ENCODE data around the gene TH.
"Not testable (repeated sequence)": the region's sequence is repeated elsewhere in the genome, so short reads cannot be mapped to it uniquely, and the experiment has no call there.

Gene TH

DNA sequence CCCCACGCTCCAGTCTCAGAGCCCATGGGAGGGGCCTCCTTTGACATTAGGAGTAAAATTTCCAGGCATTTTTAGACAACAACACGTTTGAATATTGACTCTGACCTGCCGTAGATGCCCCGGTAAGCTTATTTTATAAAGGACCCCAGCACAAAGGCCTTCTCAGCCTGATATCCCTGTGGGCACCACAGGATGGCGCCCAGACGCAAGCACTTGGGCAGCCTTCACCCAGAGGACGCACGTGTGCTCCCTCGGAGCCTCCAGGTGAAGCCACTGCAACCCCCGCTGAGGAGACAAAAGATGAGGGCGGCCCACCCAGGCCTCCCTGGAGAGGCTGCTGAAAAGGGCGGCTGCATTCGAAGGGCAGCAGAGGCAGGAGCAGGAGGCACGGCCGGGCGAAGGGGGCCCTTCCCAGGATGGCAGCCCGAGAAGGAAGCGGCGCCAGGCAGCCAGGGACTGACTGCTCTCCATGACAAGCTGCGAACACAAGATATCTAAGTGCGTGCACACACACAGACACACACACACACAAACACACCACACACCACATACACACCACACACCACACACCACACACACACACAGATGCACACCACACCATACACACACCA is 15.2 kb upstream of the TH start:
- Histone ChIP-seq H3K9me3 (ENCODE audit: control insufficient read depth in 1 of 2, low read length in 2 of 2) (no peaks in the 10 kb centered on the region), H3K36me3 (ENCODE audit: control insufficient read depth in 1 of 2, insufficient read depth in 2 of 2, low read length in 2 of 2) (no peaks in the 10 kb centered on the region), H3K9ac (ENCODE audit: low read depth in 1 of 2, low read length in 2 of 2) (no peak overlapping the region), H3K4me1 (ENCODE audit: control insufficient read depth in 1 of 2, insufficient read depth in 2 of 2, low read length in 2 of 2) (peaks cover 0 to 5% of the 10 kb centered on the region in 2 donors), H3K27me3 (ENCODE audit: control insufficient read depth in 1 of 2, insufficient read depth in 2 of 2, low read length in 2 of 2) (peaks cover 12 to 50% of the 10 kb centered on the region in 2 donors), H3K27ac (ENCODE audit: low read depth, low read length) (no peak overlapping the region), H3K4me3 (ENCODE audit: low read depth in 1 of 2, low read length in 2 of 2) (no peak overlapping the region)

- Histone ChIP-seq H3K4me3 (ENCODE audit: low read depth in 1 of 2, low read length in 2 of 2) (no peak overlapping the region), H3K36me3 (ENCODE audit: control insufficient read depth in 1 of 2, insufficient read depth in 2 of 2, low read length in 2 of 2) (no peaks in the 10 kb centered on the region), H3K4me1 (ENCODE audit: control insufficient read depth in 1 of 2, insufficient read depth in 2 of 2, low read length in 2 of 2) (no peaks in the 10 kb centered on the region), H3K27ac (ENCODE audit: low read depth, low read length) (no peak overlapping the region), H3K9me3 (ENCODE audit: control insufficient read depth in 1 of 2, low read length in 2 of 2) (no peaks in the 10 kb centered on the region), H3K9ac (ENCODE audit: low read depth in 1 of 2, low read length in 2 of 2) (no peak overlapping the region), H3K27me3 (ENCODE audit: control insufficient read depth in 1 of 2, insufficient read depth in 2 of 2, low read length in 2 of 2) (peaks cover 7 to 42% of the 10 kb centered on the region in 2 donors)
Observed at GRCh38 chr11:2185324-2186085, 13.9 kb upstream of the TH start.

DNA sequence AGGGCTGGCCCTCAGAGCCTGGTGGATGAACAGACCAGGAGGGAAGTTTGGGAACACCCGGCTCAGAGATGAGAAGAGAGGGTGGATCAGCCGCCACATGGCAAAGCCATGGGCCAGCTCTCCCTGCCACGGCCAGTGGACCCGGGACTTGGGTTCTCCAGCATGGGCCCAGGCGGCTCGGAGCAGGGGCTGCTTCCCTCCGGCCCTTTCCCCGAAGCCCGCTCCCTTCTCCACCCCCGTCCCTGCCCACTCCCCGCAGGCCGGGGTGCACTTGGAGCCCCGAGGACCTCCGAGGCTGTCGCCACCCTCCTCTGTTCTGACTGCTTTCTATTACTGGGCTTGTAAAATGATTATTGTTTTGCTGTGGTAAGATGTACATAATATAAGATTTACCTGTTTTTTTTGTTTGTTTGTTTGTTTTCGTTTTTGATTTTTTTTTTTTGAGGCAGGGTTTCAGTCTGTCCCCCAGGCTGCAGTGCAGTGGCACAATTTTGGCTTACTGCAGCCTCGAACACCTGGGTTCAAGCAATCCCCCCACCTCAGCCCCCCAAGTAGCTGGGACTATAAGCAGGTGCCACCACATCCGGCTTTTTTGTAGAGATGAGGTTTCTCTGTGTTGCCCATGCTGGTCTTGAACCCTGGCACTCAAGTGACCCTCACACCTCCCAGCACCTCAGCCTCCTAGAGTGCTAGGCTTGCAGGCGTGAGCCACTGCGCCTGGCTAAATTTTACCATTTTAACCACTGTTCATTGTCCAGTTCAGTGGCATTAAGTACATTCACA is 11.3 kb upstream of the TH start:
- no peaks in the 10 kb centered on the region for H3K4me1 ChIP-seq (ENCODE audit: control insufficient read depth in 1 of 2, insufficient read depth in 2 of 2, low read length in 2 of 2)

GRCh38 chr11:2182075-2182474 is 10.5 kb upstream of the TH start:
- Histone ChIP-seq H3K9ac (ENCODE audit: low read depth in 1 of 2, low read length in 2 of 2) (no peak overlapping the region), H3K27me3 (ENCODE audit: control insufficient read depth in 1 of 2, insufficient read depth in 2 of 2, low read length in 2 of 2) (peaks cover 5 to 20% of the 10 kb centered on the region in 2 donors), H3K4me3 (ENCODE audit: low read depth in 1 of 2, low read length in 2 of 2) (no peak overlapping the region), H3K9me3 (ENCODE audit: control insufficient read depth in 1 of 2, low read length in 2 of 2) (no peaks in the 10 kb centered on the region), H3K27ac (ENCODE audit: low read depth, low read length) (no peak overlapping the region), H3K4me1 (ENCODE audit: control insufficient read depth in 1 of 2, insufficient read depth in 2 of 2, low read length in 2 of 2) (no peaks in the 10 kb centered on the region), H3K36me3 (ENCODE audit: control insufficient read depth in 1 of 2, insufficient read depth in 2 of 2, low read length in 2 of 2) (no peaks in the 10 kb centered on the region)

More for the DNA sequence above, 11.3 kb upstream of the TH start:
- Histone ChIP-seq H3K9me3 (ENCODE audit: control insufficient read depth in 1 of 2, low read length in 2 of 2) (no peaks in the 10 kb centered on the region), H3K27ac (ENCODE audit: low read depth, low read length) (no peak overlapping the region), H3K27me3 (ENCODE audit: control insufficient read depth in 1 of 2, insufficient read depth in 2 of 2, low read length in 2 of 2) (peaks cover 5 to 25% of the 10 kb centered on the region in 2 donors), H3K9ac (ENCODE audit: low read depth in 1 of 2, low read length in 2 of 2) (no peak overlapping the region), H3K4me3 (ENCODE audit: low read depth in 1 of 2, low read length in 2 of 2) (no peak overlapping the region), H3K36me3 (ENCODE audit: control insufficient read depth in 1 of 2, insufficient read depth in 2 of 2, low read length in 2 of 2) (no peaks in the 10 kb centered on the region)

DNA sequence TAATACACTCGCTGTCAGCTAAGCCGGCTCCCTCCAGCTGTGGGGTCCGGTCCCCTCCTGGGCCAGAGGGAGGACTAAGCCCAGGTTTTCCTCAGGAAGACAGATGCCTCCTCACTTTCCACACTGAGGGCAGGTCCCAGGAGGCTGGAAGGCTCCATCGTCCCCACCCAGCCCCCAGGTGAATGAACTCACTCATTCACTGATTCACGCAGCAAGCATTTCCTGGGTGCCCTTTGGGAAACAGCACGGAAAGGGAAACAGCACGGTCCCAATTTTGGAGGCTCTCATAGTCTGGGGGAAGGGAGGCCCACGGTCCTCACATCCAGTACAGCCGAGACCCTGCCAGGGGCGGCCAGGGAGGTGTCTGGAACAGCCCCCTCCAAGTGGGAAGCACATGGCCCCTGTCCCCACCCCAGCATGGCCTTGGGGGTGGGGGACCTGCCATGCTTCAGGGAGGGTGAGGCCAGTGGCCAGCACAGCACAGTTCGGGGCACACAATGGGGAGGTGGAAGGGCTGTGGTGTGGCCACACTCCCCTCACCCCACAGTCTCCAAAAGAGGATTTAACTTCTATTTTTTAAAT is 9.3 kb upstream of the TH start:
- no peaks in the 10 kb centered on the region for H3K36me3 ChIP-seq (ENCODE audit: control insufficient read depth in 1 of 2, insufficient read depth in 2 of 2, low read length in 2 of 2)
- peaks cover 0 to 10% of the 10 kb centered on the region in 2 donors for H3K27me3 ChIP-seq (ENCODE audit: control insufficient read depth in 1 of 2, insufficient read depth in 2 of 2, low read length in 2 of 2)
- no peaks in the 10 kb centered on the region for H3K9me3 ChIP-seq (ENCODE audit: control insufficient read depth in 1 of 2, low read length in 2 of 2)
- no peak overlapping the region for H3K27ac ChIP-seq (ENCODE audit: low read depth, low read length)
- no peak overlapping the region for H3K9ac ChIP-seq (ENCODE audit: low read depth in 1 of 2, low read length in 2 of 2)
- H3K4me1 ChIP-seq (ENCODE audit: control insufficient read depth in 1 of 2, insufficient read depth in 2 of 2, low read length in 2 of 2): no peaks in the 10 kb centered on the region
- no peak overlapping the region for H3K4me3 ChIP-seq (ENCODE audit: low read depth in 1 of 2, low read length in 2 of 2)

GRCh38 chr11:2180347-2180746 is 8.7 kb upstream of the TH start:
- Histone ChIP-seq H3K27ac (ENCODE audit: low read depth, low read length) (no peak overlapping the region), H3K9ac (ENCODE audit: low read depth in 1 of 2, low read length in 2 of 2) (no peak overlapping the region), H3K4me1 (ENCODE audit: control insufficient read depth in 1 of 2, insufficient read depth in 2 of 2, low read length in 2 of 2) (no peaks in the 10 kb centered on the region), H3K4me3 (ENCODE audit: low read depth in 1 of 2, low read length in 2 of 2) (no peak overlapping the region), H3K27me3 (ENCODE audit: control insufficient read depth in 1 of 2, insufficient read depth in 2 of 2, low read length in 2 of 2) (peaks cover 0 to 8% of the 10 kb centered on the region in 2 donors), H3K36me3 (ENCODE audit: control insufficient read depth in 1 of 2, insufficient read depth in 2 of 2, low read length in 2 of 2) (no peaks in the 10 kb centered on the region), H3K9me3 (ENCODE audit: control insufficient read depth in 1 of 2, low read length in 2 of 2) (no peaks in the 10 kb centered on the region)

- no peaks in the 10 kb centered on the region for H3K27me3 ChIP-seq (ENCODE audit: control insufficient read depth in 1 of 2, insufficient read depth in 2 of 2, low read length in 2 of 2)
Observed at GRCh38 chr11:2179516-2179915, 7.9 kb upstream of the TH start.

DNA sequence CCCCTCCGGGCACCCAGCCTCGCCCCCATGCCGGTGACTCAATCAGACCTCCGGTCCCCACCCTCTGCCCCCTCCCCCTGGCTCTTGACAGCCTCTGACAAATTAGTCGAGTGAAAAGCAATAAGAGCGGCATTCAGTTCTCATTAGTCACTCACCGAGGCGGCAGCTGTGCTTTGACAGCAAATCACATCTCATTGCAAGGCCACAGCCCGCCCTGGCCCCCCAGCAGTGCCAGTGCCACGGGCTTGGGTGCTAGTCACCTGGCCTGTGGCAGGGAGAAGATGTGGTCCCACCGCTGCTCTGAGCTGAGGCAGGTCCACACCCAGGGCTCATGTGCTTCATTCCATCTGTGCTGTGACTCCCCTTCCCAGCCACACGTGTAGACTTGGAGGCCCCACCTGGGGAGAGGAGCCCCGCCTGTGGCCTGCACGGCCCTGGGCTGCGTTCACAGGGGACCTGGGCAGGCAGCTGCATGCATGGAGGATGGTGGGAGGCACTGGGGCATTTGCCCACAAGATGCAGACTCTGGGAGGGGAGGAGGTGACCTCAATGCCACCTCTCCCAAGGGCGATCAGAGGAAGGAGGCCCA is 7.4 kb upstream of the TH start:
- Histone ChIP-seq H3K27ac (ENCODE audit: low read depth, low read length) (no peak overlapping the region), H3K9me3 (ENCODE audit: control insufficient read depth in 1 of 2, low read length in 2 of 2) (no peaks in the 10 kb centered on the region), H3K4me1 (ENCODE audit: control insufficient read depth in 1 of 2, insufficient read depth in 2 of 2, low read length in 2 of 2) (no peaks in the 10 kb centered on the region), H3K4me3 (ENCODE audit: low read depth in 1 of 2, low read length in 2 of 2) (no peak overlapping the region), H3K27me3 (ENCODE audit: control insufficient read depth in 1 of 2, insufficient read depth in 2 of 2, low read length in 2 of 2) (no peaks in the 10 kb centered on the region), H3K9ac (ENCODE audit: low read depth in 1 of 2, low read length in 2 of 2) (no peak overlapping the region), H3K36me3 (ENCODE audit: control insufficient read depth in 1 of 2, insufficient read depth in 2 of 2, low read length in 2 of 2) (no peaks in the 10 kb centered on the region)

More at GRCh38 chr11:2179516-2179915, 7.9 kb upstream of the TH start:
- H3K9me3 ChIP-seq (ENCODE audit: control insufficient read depth in 1 of 2, low read length in 2 of 2): no peaks in the 10 kb centered on the region
- no peaks in the 10 kb centered on the region for H3K36me3 ChIP-seq (ENCODE audit: control insufficient read depth in 1 of 2, insufficient read depth in 2 of 2, low read length in 2 of 2)
- no peak overlapping the region for H3K4me3 ChIP-seq (ENCODE audit: low read depth in 1 of 2, low read length in 2 of 2)
- H3K9ac ChIP-seq (ENCODE audit: low read depth in 1 of 2, low read length in 2 of 2): no peak overlapping the region
- no peaks in the 10 kb centered on the region for H3K4me1 ChIP-seq (ENCODE audit: control insufficient read depth in 1 of 2, insufficient read depth in 2 of 2, low read length in 2 of 2)
- no peak overlapping the region for H3K27ac ChIP-seq (ENCODE audit: low read depth, low read length)

DNA sequence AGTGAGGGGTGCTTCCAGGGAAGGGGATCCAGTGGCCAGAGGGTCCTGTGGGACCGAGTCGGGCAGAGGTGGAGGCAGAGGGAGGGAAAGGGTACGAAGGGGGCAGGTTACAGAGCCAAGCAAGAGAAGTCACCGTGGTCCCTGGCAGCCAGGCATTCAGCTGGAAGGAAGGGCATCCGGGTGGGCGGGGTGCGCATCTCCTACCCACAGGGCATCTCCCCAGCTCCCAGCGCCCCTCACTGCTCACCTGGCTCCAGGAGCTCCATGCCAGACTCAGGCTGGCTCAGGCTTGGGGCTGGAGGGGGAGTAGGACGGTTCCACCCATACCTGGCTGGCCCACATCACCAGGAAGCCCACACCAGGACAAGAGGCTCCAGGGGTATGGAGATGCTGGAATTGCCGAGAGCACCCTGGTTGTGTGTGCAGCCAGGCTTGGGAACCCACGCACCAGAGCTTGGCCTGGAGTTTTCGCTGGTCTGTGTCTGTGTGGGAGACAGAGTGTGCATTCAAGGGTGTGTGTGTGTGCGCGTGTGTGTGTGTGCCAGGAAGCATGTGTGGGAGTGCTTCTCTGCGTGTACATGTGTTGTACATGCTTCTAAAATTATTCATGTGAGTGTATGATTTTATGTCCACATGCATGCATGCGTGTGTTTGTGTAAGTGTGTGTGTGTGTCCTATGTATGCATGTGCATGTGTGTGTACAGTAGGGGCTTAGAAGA is 6.6 kb upstream of the TH start:
- not testable (repeated sequence) for H3K27me3 ChIP-seq (ENCODE audit: control insufficient read depth in 1 of 2, insufficient read depth in 2 of 2, low read length in 2 of 2); H3K4me3 ChIP-seq (ENCODE audit: low read depth in 1 of 2, low read length in 2 of 2); H3K4me1 ChIP-seq (ENCODE audit: control insufficient read depth in 1 of 2, insufficient read depth in 2 of 2, low read length in 2 of 2); H3K9me3 ChIP-seq (ENCODE audit: control insufficient read depth in 1 of 2, low read length in 2 of 2); H3K36me3 ChIP-seq (ENCODE audit: control insufficient read depth in 1 of 2, insufficient read depth in 2 of 2, low read length in 2 of 2); H3K9ac ChIP-seq (ENCODE audit: low read depth in 1 of 2, low read length in 2 of 2); H3K27ac ChIP-seq (ENCODE audit: low read depth, low read length)
